ENCODE measurements around the gene DACT1.

Gene DACT1

GRCh38 chr14:58638231-58639197 lies 752 bp downstream of the DACT1 start:
- DNase-seq = no peak

GRCh38 chr14:58639198-58639565 lies 1.4 kb downstream of the DACT1 start:
- DNase-seq = no peak

GRCh38 chr14:58639842-58640484 lies 2.2 kb downstream of the DACT1 start:
- DNase-seq = no peak

GRCh38 chr14:58640959-58641358 lies 3.2 kb downstream of the DACT1 start:
- DNase-seq = no peak

GRCh38 chr14:58641509-58641908 lies 3.7 kb downstream of the DACT1 start:
- no peak for DNase-seq

- DNase-seq = no peak
Measured at GRCh38 chr14:58643366-58643765, 5.6 kb downstream of the DACT1 start.

- DNase-seq = no peak
Measured at GRCh38 chr14:58645641-58646040, 7.9 kb downstream of the DACT1 start.

- DNase-seq = no peak
Measured at GRCh38 chr14:58646479-58646878, 8.7 kb downstream of the DACT1 start.

GRCh38 chr14:58647777-58648176 lies 10.0 kb downstream of the DACT1 start:
- no peak for DNase-seq

GRCh38 chr14:58650857-58651256 lies 13.1 kb downstream of the DACT1 start:
- no peak for DNase-seq

GRCh38 chr14:58656671-58657411 lies 19.1 kb downstream of the DACT1 start:
- DNase-seq = no peak

GRCh38 chr14:58659061-58659460 lies 21.3 kb downstream of the DACT1 start:
- DNase-seq = no peak

- no peak for DNase-seq
Measured at GRCh38 chr14:58659846-58660245, 22.1 kb downstream of the DACT1 start.

GRCh38 chr14:58660407-58660806 lies 22.6 kb downstream of the DACT1 start:
- no peak for DNase-seq

GRCh38 chr14:58662018-58662417 lies 24.3 kb downstream of the DACT1 start:
- DNase-seq = no peak

- no peak for DNase-seq
Measured at GRCh38 chr14:58662759-58663158, 25.0 kb downstream of the DACT1 start.

- no peak for DNase-seq
Measured at GRCh38 chr14:58663494-58664111, 25.8 kb downstream of the DACT1 start.

- no peak for DNase-seq
Measured at GRCh38 chr14:58665773-58666500, 28.2 kb downstream of the DACT1 start.

- no peak for DNase-seq
Measured at GRCh38 chr14:58666737-58667136, 29.0 kb downstream of the DACT1 start.

- DNase-seq = no peak
Measured at GRCh38 chr14:58667900-58668299, 30.1 kb downstream of the DACT1 start.

- DNase-seq = no peak
Measured at GRCh38 chr14:58668848-58669480, 31.2 kb downstream of the DACT1 start.

All from stimulated activated naive CD4-positive, alpha-beta T cell treated with Interleukin-2 at 50 U/mL for 16 hours (primary cell).